ENCODE measurements around the gene UTP4.

DNA sequence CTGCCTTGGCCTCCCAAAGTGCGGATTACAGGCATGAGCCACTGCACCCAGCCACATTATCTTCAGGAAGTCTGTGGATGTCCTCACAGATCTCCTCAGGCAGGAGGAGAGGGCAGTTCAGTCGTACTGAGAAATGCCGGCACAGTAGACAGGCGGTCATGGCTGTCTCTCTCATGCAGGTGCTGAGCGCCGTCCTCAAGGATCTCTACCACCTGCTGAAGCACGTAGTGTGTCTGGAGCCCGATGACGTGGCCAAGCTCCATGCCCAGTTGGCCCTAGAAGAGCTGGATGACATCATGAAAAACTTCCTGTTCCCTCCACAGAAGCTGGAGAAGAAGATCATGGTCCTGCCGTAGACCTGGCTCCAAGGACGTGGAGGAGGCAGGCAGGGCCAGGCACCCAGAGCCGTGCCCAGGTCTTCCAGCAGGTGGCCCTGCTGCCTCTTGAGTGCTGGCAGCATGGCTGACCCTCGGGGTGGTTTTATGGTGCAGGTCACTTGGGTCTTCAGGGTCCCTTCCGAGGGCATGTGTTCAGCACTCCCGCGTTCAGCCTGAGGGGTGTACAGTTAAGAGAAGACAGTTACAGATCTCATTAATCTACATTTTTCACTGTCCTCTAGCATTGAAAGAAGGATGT lies 49.0 kb upstream of the UTP4 start:
- TF ChIP-seq, protein P1, sequence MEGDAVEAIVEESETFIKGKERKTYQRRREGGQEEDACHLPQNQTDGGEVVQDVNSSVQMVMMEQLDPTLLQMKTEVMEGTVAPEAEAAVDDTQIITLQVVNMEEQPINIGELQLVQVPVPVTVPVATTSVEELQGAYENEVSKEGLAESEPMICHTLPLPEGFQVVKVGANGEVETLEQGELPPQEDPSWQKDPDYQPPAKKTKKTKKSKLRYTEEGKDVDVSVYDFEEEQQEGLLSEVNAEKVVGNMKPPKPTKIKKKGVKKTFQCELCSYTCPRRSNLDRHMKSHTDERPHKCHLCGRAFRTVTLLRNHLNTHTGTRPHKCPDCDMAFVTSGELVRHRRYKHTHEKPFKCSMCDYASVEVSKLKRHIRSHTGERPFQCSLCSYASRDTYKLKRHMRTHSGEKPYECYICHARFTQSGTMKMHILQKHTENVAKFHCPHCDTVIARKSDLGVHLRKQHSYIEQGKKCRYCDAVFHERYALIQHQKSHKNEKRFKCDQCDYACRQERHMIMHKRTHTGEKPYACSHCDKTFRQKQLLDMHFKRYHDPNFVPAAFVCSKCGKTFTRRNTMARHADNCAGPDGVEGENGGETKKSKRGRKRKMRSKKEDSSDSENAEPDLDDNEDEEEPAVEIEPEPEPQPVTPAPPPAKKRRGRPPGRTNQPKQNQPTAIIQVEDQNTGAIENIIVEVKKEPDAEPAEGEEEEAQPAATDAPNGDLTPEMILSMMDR (IDR thresholded peaks at IDR 0.05), result peak in 1 of 4 experiments; percentile 8
- TF ChIP-seq POLR2AphosphoS5 (IDR thresholded peaks at IDR 0.05), result no peak

All from gastroesophageal sphincter (tissue), 3 donors.